Measurements from ENCODE around the gene TBC1D10B. TPM values are rescaled to one million over a fixed set of nuclear protein-coding genes. Genes with fewer than 3 reads are reported as not detected.

The TBC1D10B gene
- total RNA-seq, 1 donor: 38.0 TPM

DNA sequence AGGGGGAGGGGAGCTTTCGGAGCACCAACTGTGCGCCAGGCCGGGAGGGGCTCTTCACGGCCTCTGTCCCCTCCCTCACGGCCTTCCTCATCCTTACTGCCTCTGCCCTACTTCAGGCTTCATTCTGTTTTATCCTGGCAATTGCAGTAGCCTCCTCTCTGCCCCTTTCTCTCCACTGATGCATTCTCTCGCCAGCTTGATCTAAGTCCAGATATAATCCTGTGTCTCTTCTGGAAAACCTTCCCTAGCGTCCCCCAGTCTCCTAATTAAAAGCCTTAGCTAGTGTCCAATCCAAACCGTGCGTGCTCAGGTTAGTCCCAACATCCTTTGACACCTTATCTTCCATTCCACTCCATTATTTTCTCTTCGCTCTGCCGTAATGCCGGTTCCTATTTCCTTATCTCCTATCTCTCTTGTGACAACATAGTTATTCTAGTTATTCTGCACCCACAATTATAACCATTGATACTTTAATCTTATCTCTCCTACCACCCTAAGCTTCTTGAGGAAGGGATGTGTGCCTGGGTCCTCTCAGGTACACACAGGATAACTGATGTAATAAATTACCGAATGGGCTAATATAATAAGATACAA lies 25.8 kb upstream of the TBC1D10B start:
- H3K4me3 ChIP-seq (ENCODE audit: low read depth, low read length): peak overlapping the region; percentile 82
- TF ChIP-seq, protein P1, sequence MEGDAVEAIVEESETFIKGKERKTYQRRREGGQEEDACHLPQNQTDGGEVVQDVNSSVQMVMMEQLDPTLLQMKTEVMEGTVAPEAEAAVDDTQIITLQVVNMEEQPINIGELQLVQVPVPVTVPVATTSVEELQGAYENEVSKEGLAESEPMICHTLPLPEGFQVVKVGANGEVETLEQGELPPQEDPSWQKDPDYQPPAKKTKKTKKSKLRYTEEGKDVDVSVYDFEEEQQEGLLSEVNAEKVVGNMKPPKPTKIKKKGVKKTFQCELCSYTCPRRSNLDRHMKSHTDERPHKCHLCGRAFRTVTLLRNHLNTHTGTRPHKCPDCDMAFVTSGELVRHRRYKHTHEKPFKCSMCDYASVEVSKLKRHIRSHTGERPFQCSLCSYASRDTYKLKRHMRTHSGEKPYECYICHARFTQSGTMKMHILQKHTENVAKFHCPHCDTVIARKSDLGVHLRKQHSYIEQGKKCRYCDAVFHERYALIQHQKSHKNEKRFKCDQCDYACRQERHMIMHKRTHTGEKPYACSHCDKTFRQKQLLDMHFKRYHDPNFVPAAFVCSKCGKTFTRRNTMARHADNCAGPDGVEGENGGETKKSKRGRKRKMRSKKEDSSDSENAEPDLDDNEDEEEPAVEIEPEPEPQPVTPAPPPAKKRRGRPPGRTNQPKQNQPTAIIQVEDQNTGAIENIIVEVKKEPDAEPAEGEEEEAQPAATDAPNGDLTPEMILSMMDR (IDR thresholded peaks at IDR 0.05; ENCODE audit: insufficient read depth, low read length): no peak
- DNase-seq (ENCODE audit: low read depth): no peak

DNA sequence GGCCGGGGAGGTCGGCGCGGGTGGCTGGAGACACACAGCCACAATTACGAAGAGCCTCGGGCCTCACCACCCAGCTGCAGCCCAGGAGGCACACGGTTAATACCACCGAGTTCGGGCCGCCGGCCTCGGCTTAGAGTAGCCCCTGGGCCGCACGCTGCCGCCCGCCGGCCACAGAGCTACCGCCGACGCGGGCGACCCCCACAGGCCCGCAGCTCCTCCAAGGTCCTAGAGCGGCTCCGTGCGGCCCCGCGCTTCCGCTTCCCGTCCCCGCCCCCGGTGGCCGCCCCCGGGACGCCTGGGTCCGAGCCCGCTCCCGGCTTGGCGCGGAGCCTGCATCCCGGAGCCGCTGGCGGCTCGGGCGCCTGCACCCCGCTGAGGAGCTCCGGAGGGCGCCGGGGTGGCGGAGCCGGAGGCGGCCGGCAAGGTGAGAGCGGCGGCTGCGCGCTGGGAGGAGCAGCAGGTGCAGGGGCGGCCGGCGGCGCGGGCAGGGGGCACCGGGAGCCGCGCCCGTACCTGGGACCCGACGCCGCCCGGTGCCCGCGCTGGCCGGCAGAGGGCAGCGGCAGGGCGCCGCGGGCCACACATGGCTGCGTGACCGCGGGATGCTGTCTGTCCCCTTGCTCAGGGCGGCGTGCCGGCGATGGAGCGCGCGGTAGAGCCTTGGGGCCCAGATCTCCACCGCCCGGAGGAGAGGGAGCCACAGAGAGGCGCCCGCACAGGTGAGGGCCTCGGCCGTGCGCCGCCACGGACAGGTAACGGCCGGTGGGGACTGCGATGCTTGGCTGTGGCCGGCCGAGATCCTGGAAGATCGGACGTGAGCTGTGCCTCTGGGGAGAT lies 25.1 kb upstream of the TBC1D10B start, which contains the start of gene ZNF48:
ZNF48 (plus strand) TSS at position 266 of the 837 bp plus-strand sequence; CDS start at position 641, 375 bp downstream.
- DNase-seq (ENCODE audit: low read depth): peak; percentile 90
- TF ChIP-seq, protein P1 (IDR thresholded peaks at IDR 0.05; ENCODE audit: insufficient read depth, low read length): peak; percentile 12
- H3K4me3 ChIP-seq (ENCODE audit: low read depth, low read length): peak within 1 kb of the TSS; percentile 82

DNA sequence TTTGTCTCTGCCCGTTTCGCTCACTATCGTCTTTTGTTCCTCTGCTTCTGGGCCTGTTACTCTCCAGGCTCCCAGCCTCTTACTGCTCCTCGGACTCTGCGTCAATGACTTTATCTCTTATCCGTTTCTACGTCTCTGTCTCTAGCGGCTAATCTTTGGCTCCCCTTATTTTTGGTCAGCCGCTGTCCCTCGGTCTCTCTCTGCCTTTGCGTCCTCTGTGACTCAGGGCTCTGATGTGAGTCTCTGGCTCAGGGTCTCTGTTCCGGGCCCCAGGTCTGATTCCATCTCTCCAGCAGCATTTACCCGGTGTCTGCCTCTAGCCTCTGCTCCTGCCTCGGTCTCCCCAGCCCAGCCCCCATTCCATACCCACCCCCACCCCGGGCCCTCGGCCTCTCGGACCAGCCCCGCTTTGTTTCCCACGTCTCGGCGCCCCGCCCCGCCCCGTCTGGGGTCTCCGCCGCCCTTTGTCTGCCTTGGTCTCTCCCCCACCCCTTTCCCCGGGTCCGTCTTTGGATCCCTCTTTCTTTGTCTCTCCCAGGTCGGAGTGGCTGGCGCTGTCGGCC lies 24.4 kb upstream of the TBC1D10B start:
- peak; percentile 64 for DNase-seq (ENCODE audit: low read depth)
- TF ChIP-seq, protein P1 (IDR thresholded peaks at IDR 0.05; ENCODE audit: insufficient read depth, low read length): no peak
- H3K4me3 ChIP-seq (ENCODE audit: low read depth, low read length): peak overlapping the region; percentile 82

DNA sequence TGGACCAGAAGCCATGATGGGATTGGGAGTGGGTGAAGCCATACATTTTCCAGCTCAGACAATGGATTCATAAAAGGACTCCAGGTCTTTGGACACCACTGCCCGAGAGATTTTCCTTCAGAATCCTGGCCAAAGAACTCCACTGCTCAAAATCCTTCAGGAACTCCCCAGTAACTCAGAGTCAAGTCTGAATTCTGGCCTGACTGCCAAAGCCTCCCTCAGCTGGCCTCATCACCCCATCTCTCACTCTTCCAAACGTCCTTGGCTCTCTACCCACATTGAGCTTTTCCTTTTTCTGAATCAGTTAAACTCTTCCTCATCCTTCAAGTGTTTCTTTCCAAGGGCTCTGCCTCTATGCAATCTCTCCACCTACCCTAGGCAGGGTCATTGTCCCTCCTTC lies 13.2 kb upstream of the TBC1D10B start:
- DNase-seq (ENCODE audit: low read depth): no peak
- TF ChIP-seq, protein P1 (IDR thresholded peaks at IDR 0.05; ENCODE audit: insufficient read depth, low read length): no peak
- no peak overlapping the region for H3K4me3 ChIP-seq (ENCODE audit: low read depth, low read length)

DNA sequence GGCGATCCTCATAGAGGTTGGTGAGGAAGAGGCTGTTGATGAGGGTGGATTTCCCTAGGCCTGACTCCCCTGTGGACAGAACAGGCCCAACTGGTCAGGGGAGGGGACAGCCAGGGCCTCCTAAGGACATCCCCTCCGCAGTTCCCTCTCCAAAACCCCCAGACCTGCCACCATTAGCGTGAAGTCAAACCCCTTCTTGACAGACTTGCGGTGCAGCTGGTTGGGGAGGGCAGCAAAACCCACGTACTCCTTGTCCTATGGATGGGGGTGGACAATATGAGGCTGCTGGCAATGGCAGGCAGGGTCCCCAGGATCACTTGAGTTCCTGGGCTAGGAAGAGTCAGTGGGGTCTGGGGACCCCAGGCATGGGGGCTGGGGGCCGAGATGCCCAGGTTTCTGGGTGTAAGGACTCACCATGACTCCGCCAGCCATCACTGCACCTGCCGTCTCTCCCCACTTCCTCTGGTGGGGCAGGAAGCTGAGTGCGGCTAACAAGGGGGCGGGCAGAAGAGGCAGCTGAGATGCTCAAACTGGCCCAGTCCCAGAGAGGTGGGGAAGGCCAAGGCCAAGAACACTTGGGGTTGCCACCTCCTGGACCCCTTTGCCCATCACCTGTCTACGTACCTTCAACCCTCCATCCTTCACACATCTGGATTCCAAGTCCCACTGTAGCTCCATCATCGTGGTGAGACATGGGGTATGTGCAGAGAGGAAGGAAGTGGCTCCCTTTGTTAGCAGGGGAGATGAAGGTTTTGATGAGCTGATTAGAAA lies 12.0 kb upstream of the TBC1D10B start, which contains the start of gene SEPTIN1:
SEPTIN1 (minus strand) TSS at position 451 of the 771 bp plus-strand sequence; CDS start at position 432, 19 bp downstream.
- H3K4me3 ChIP-seq (ENCODE audit: low read depth, low read length): no peak within 1 kb of the TSS
- no peak for DNase-seq (ENCODE audit: low read depth)
- TF ChIP-seq, protein P1 (IDR thresholded peaks at IDR 0.05; ENCODE audit: insufficient read depth, low read length): no peak

All from fibroblast of the aortic adventitia (primary cell).